A673 (cell line): Measurements from ENCODE around the gene FRAS1. TPM values are rescaled to one million over a fixed set of nuclear protein-coding genes. Genes with fewer than 3 reads are reported as not detected.
A peak's percentile ranks its signal among the peaks of the same experiment; 100 is the strongest.
"Not testable (repeated sequence)": the region's sequence is repeated elsewhere in the genome, so short reads cannot be mapped to it uniquely, and the experiment has no call there.

ENCODE experiments used
- Bru-seq: library from RNA; stranded (reverse); fragments of 400-500 nt; gene quantifications from one replicate; lab custom pipeline; 2021; lab: Mats Ljungman, UMichigan
- BruChase-seq, 2 experiments: library from RNA; stranded (reverse); fragments of 400-500 nt; gene quantifications; one replicate each; lab custom pipeline; 2021; lab: Mats Ljungman, UMichigan
- BruUV-seq: library from RNA; stranded (reverse); fragments of 400-500 nt; replicated peaks from 2 replicates; lab custom pipeline; 2021; lab: Mats Ljungman, UMichigan
- CTCF ChIA-PET: fragments of 300-600 bp; sonication (Branson Sonifier 250); formaldehyde crosslinking; loops from one replicate; lab custom pipeline; 2022; ENCODE audit warnings: antibody characterized with exemption; lab: Charles Lee
- POLR2A ChIA-PET: fragments of 300-600 bp; sonication (Branson Sonifier 250); formaldehyde crosslinking; loops from one replicate; lab custom pipeline; 2022; ENCODE audit warnings: antibody characterized with exemption; ENCODE audit not compliant: low non-redundant PET; lab: Charles Lee
- DNase-seq: peaks from one replicate; pipeline ENCODE4 v3.0.0-alpha.2; 2015; ENCODE audit warnings: low spot score
- H3K27ac ChIP-seq: fragments of 200-600 bp; sonication (generic); 2 replicates; pipeline ENCODE4 v1.5.1; 2016; ENCODE audit warnings: mixed run types, low read depth, mild to moderate bottlenecking, mixed read lengths, antibody characterized with exemption, low read length; ENCODE audit not compliant: poor library complexity, severe bottlenecking
- H3K27me3 ChIP-seq: fragments of 200-600 bp; sonication (generic); replicated peaks from 2 replicates; pipeline ENCODE4 v1.6.1; 2017; ENCODE audit warnings: mixed run types, low read depth, mild to moderate bottlenecking, mixed read lengths, antibody characterized with exemption, low read length; ENCODE audit not compliant: insufficient read depth, poor library complexity
- H3K36me3 ChIP-seq: fragments of 200-600 bp; sonication (generic); 2 replicates; pipeline ENCODE4 v1.6.1; 2016; ENCODE audit warnings: mixed run types, mild to moderate bottlenecking, mixed read lengths, antibody characterized with exemption, low read length; ENCODE audit not compliant: insufficient read depth, poor library complexity, severe bottlenecking
- H3K4me1 ChIP-seq: fragments of 200-600 bp; sonication (generic); 2 replicates; pipeline ENCODE4 v1.6.1; 2017; ENCODE audit warnings: mixed run types, mild to moderate bottlenecking, mixed read lengths, antibody characterized with exemption, low read length; ENCODE audit not compliant: insufficient read depth, poor library complexity, severe bottlenecking
- H3K4me3 ChIP-seq: fragments of 200-600 bp; sonication (generic); 2 replicates; pipeline ENCODE4 v1.5.1; 2016; ENCODE audit warnings: low read depth, mixed run types, mild to moderate bottlenecking, mixed read lengths, low read length; ENCODE audit not compliant: poor library complexity, severe bottlenecking
- H3K9me3 ChIP-seq: fragments of 200-600 bp; sonication (generic); 2 replicates; pipeline ENCODE4 v1.6.1; 2016; ENCODE audit warnings: mixed run types, low read depth, mild to moderate bottlenecking, mixed read lengths, antibody characterized with exemption, low read length; ENCODE audit not compliant: poor library complexity, severe bottlenecking
- EZH2 ChIP-seq: fragments of 200-600 bp; sonication (generic); IDR thresholded peaks from 2 replicates; pipeline ENCODE4 v1.6.1; 2017; ENCODE audit warnings: borderline replicate concordance, low read depth, mild to moderate bottlenecking, mixed read lengths, antibody characterized with exemption, low read length; ENCODE audit not compliant: poor library complexity, severe bottlenecking
- intact Hi-C: fragments of 100-400 bp; cut with micrococcal nuclease; formaldehyde crosslinking; loops from one replicate; pipeline ENCODE4 v1.10.0; 2022; ENCODE audit not compliant: unreplicated experiment
- long read RNA-seq: library from polyadenylated mRNA; stranded (forward); transcript quantifications from one replicate; pipeline ENCODE4 v2.0.0, GENCODE V29; 2022
- total RNA-seq: library from RNA; stranded (reverse); gene quantifications from 2 replicates; pipeline ENCODE4 v1.2.3, GENCODE V29; 2021
- TF ChIP-seq, protein P1 (sequence below): fragments of 300-800, 200-600 bp; sonication (generic); conservative IDR thresholded peaks from 2 replicates; pipeline ENCODE4 v1.5.1; 2017; ENCODE audit warnings: low read depth, mild to moderate bottlenecking, antibody characterized with exemption, low read length, moderate library complexity, mixed read lengths

FRAS1 gene, protein sequence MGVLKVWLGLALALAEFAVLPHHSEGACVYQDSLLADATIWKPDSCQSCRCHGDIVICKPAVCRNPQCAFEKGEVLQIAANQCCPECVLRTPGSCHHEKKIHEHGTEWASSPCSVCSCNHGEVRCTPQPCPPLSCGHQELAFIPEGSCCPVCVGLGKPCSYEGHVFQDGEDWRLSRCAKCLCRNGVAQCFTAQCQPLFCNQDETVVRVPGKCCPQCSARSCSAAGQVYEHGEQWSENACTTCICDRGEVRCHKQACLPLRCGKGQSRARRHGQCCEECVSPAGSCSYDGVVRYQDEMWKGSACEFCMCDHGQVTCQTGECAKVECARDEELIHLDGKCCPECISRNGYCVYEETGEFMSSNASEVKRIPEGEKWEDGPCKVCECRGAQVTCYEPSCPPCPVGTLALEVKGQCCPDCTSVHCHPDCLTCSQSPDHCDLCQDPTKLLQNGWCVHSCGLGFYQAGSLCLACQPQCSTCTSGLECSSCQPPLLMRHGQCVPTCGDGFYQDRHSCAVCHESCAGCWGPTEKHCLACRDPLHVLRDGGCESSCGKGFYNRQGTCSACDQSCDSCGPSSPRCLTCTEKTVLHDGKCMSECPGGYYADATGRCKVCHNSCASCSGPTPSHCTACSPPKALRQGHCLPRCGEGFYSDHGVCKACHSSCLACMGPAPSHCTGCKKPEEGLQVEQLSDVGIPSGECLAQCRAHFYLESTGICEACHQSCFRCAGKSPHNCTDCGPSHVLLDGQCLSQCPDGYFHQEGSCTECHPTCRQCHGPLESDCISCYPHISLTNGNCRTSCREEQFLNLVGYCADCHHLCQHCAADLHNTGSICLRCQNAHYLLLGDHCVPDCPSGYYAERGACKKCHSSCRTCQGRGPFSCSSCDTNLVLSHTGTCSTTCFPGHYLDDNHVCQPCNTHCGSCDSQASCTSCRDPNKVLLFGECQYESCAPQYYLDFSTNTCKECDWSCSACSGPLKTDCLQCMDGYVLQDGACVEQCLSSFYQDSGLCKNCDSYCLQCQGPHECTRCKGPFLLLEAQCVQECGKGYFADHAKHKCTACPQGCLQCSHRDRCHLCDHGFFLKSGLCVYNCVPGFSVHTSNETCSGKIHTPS (N-terminal part only)
- total RNA-seq (0.06 and 0.28 TPM in 2 replicates), Bru-seq, nascent RNA (percentile 13 among the genes with signal in this experiment), BruChase-seq, experiment 1, labeled RNA remaining after a 2-hour chase (percentile 13 among the genes with signal in this experiment), BruChase-seq, experiment 2, labeled RNA remaining after a 6-hour chase (percentile 11 among the genes with signal in this experiment)
- long read RNA-seq, result 0 reads

DNA sequence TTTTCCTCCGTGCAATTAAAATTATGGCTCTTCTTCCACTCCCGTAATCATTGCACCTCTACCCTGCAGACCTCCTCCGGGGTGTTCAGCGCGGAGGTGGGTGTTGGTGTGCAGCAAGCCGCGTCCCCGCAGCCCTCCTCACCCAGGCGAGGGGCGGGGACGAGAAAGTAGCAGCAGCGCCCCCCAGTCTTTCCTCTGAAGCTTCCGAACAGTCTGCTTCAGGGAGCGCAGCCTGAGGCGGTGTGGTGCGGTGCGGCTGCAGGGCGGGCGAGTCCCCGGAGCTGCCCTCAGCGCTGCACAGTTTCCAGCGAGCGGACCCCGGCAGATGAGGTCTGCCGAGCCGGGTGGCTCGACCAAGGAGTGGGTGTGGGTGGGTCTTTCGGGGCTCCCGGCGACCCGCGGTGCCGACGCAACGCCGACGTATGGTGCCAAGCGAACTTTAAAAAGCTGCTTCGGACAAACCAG is at the start of gene FRAS1:
TSS of gene FRAS1 (plus strand) at position 189 of the 465 bp plus-strand sequence. CDS start 687 bp downstream, outside the sequence.
- Histone ChIP-seq H3K4me3 (peak within 1 kb of the TSS; percentile 44), H3K9me3 (no peaks in the 10 kb centered on the region), H3K27ac (no peak within 1 kb of the TSS), H3K27me3 (no peaks in the 10 kb centered on the region), H3K36me3 (no peaks in the 10 kb centered on the region), H3K4me1 (no peaks in the 10 kb centered on the region)
- peak; percentile 17 for DNase-seq
- TF ChIP-seq, protein P1, sequence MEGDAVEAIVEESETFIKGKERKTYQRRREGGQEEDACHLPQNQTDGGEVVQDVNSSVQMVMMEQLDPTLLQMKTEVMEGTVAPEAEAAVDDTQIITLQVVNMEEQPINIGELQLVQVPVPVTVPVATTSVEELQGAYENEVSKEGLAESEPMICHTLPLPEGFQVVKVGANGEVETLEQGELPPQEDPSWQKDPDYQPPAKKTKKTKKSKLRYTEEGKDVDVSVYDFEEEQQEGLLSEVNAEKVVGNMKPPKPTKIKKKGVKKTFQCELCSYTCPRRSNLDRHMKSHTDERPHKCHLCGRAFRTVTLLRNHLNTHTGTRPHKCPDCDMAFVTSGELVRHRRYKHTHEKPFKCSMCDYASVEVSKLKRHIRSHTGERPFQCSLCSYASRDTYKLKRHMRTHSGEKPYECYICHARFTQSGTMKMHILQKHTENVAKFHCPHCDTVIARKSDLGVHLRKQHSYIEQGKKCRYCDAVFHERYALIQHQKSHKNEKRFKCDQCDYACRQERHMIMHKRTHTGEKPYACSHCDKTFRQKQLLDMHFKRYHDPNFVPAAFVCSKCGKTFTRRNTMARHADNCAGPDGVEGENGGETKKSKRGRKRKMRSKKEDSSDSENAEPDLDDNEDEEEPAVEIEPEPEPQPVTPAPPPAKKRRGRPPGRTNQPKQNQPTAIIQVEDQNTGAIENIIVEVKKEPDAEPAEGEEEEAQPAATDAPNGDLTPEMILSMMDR, result no peak; the same call in 1 of the 2 replicates
- no peak for TF ChIP-seq EZH2
- CTCF ChIA-PET, result interaction anchor here (0.6 kb wide), 1 partner anchor 420 kb away, joined by 3 read pairs; no protein-coding TSS in a partner anchor
- POLR2A ChIA-PET, result no interaction called here
- intact Hi-C loops, result no loop called here
- no TSS peak for BruUV-seq

DNA sequence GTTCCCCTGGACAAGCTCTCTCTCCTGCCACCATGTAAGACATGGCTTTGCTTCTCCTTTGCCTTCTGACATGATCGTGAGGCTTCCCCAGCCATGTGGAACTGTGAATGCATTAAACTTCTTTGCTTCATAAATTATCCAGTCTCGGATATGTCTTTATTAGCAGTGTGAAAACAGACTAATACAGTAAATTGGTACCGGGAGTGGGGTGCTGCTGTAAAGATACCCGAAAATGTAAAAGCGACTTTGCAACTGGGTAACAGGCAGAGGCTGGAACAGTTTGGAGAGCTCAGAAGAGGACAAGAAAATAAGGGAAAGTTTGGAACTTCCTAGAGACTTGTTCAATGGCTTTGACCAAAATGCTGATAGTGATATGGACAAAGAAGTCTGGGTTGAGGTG is 46.1 kb upstream of the FRAS1 start:
- CTCF ChIA-PET, POLR2A ChIA-PET, BruUV-seq, H3K9me3 ChIP-seq, intact Hi-C loops, H3K27ac ChIP-seq, DNase-seq, H3K27me3 ChIP-seq, H3K36me3 ChIP-seq, H3K4me1 ChIP-seq, H3K4me3 ChIP-seq: not testable (repeated sequence)

DNA sequence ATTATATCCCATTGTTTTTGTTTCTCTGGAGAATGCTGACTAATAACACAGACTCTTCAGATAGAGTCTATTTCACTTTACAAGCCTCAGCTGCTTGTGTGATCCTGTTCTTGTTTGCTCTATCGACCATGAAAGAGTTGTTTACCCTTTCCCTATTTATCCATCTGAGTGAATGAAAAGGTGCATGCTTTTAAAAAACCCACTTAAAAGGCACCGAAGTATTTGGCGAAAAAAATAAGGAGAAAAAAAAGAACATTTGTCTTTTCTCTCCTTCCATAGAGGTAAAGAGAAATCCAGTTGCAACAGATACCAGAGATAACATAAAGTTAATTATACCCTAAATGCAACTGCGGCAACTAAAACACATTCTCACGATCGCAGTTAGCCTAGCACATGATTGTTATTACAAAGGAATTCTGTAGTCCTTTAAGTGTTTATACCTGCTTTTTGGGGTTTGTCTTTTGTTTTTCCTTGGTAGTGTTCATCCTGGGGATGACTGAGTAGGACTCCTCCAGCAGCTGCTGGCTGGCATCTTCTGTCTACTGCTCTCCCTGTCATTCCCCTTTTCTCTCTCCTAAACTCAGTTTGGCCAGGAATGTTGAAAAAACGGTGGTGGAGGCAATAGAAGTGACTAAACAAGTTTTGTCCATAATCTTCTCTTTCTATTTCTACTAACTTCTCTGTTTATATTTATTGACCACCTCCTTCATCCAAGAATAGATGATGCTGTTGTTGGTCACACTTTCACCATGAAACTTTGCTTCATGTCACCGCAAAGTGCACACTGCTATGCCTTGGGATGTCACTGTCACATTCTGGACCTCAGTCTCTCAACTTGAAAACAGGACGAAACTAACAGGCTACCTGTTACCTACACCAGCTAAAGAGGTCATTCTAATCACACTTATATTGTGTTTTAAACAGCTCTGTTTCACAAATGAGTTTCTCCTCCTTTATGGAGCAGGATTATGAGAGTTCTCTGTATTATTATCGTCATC is 41.9 kb upstream of the FRAS1 start:
- CTCF ChIA-PET, result no interaction called here
- BruUV-seq, result no TSS peak

More for the DNA sequence above, 41.9 kb upstream of the FRAS1 start:
- H3K9me3 ChIP-seq, result no peaks in the 10 kb centered on the region
- no peaks in the 10 kb centered on the region for H3K36me3 ChIP-seq
- intact Hi-C loops, result no loop called here
- H3K27me3 ChIP-seq, result no peaks in the 10 kb centered on the region
- H3K27ac ChIP-seq, result no peak overlapping the region
- no peak for DNase-seq
- H3K4me1 ChIP-seq, result no peaks in the 10 kb centered on the region
- TF ChIP-seq, protein P1, result no peak
- no peak for TF ChIP-seq EZH2
- no peak overlapping the region for H3K4me3 ChIP-seq
- POLR2A ChIA-PET, result no interaction called here
